ENCODE results near the gene TMEM156.

GRCh38 chr4:38990241-38990640 is 42.0 kb downstream of the TMEM156 start:
- TF ChIP-seq, protein P1, sequence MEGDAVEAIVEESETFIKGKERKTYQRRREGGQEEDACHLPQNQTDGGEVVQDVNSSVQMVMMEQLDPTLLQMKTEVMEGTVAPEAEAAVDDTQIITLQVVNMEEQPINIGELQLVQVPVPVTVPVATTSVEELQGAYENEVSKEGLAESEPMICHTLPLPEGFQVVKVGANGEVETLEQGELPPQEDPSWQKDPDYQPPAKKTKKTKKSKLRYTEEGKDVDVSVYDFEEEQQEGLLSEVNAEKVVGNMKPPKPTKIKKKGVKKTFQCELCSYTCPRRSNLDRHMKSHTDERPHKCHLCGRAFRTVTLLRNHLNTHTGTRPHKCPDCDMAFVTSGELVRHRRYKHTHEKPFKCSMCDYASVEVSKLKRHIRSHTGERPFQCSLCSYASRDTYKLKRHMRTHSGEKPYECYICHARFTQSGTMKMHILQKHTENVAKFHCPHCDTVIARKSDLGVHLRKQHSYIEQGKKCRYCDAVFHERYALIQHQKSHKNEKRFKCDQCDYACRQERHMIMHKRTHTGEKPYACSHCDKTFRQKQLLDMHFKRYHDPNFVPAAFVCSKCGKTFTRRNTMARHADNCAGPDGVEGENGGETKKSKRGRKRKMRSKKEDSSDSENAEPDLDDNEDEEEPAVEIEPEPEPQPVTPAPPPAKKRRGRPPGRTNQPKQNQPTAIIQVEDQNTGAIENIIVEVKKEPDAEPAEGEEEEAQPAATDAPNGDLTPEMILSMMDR (IDR thresholded peaks at IDR 0.05), result no peak
- no peak for TF ChIP-seq POLR2A (IDR thresholded peaks at IDR 0.05)
